Tongue (tissue), 2 donors: ENCODE data around the gene CC2D2A. TPM values are rescaled to one million over a fixed set of nuclear protein-coding genes. Genes with fewer than 3 reads are reported as not detected.
A peak's percentile ranks its signal among the peaks of the same experiment; 100 is the strongest.

Experiments used
- DNase-seq: peaks from one replicate; pipeline ENCODE4 v3.0.0-alpha.2; 2015
- total RNA-seq: library from RNA; depleted of rRNA; stranded (reverse); fragments of >200 nt; gene quantifications from one replicate; pipeline ENCODE4 v1.2.3, GENCODE V29; 2014

CC2D2A gene
- 32.3 TPM for total RNA-seq

- peak; percentile 65 for DNase-seq
Observed at GRCh38 chr4:15469402-15470127, at the start of gene CC2D2A. CC2D2A (plus strand) TSS chr4:15469882; CDS start chr4:15475933, 6,051 bp downstream.

DNA sequence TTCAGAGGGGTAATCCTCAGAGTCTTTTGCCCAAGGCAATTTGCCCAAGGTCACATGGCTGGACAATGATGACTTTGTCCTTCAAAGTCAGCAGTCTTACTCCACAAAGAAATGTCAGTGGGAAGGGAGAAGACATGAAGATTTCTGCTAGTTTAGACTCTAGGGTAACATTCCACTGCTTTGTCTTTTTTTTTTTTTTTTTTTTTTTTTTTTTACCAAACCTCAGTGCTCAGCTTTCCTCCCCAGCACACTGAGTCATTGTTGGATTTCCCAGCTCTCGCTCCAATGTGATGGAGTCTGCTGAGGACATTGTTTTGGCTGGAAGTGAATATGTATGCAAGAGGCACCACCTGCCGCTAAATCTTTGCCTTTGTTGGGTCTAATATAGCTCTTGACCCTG lies 49.0 kb upstream of the CC2D2A start:
- peak; percentile 45 for DNase-seq

DNA sequence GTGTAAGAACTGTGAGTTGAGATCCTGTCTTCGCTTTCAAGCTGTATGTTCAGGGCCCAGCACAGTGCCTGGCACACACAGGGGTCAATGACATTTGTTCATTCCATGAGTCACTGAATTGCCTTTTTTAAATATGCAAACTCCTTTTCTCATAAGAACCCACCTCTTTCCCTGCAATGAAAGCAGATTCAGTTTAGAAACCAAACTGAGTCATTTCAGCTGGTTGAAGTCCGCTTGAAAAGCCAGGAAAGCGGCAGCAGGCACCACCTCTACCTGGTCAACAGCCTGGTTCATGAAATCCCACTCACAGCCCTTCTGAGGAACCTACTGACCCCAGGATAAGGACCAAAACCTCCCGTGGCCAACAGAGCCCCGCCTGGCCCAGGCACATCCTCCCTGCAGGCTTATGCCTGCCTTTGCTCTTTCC lies 46.4 kb upstream of the CC2D2A start:
- no peak for DNase-seq

DNA sequence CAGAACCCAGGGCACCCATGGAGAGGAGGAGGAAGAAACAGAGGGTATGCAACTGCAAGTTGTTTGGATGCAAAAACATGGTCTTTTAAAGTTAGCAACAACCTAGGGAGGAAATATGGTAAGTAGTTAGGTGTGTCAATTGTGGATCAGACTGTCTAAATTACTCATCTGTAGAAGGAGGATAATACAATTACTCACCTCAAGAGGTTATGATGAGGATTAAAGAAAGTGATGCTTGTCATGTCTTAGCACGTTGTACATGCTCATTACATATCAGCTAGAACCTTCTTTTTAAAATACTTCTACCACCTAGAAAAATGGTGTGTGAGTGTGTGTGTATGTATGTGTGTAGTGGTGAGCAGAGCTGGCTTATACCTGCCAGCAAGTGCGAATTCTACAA lies 44.2 kb upstream of the CC2D2A start:
- no peak for DNase-seq

- DNase-seq: peak; percentile 20
Observed at GRCh38 chr4:15427161-15427560, 42.5 kb upstream of the CC2D2A start.

- peak; percentile 76 for DNase-seq
Observed at GRCh38 chr4:15427701-15428100, 42.0 kb upstream of the CC2D2A start, which contains the start of gene C1QTNF7. C1QTNF7 (plus strand) TSS chr4:15428033; CDS start chr4:15435744, 7,711 bp downstream.

- peak; percentile 61 for DNase-seq
Observed at GRCh38 chr4:15428611-15429010, 41.1 kb upstream of the CC2D2A start.

GRCh38 chr4:15434091-15434490 lies 35.6 kb upstream of the CC2D2A start:
- no peak for DNase-seq

GRCh38 chr4:15434676-15435075 lies 35.0 kb upstream of the CC2D2A start:
- no peak for DNase-seq

DNA sequence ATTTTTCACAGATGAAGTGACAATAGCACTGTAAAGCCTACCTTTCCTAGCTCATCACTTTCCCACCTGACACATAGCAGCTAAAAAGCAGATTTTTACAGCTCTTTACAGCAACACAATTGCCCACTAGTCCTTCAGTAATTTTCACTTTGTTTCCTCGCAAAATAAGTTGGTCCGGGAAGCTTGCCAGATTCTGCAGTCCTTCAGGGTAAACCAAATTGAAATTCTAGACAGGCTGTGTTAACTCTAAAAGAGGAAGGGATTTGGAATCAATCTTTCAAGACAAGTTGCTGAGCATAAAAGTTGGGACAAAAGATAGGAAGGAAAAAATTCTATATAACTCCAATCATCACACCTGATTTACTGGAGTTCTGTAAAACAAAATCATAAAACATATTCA lies 33.2 kb upstream of the CC2D2A start:
- peak; percentile 68 for DNase-seq

DNA sequence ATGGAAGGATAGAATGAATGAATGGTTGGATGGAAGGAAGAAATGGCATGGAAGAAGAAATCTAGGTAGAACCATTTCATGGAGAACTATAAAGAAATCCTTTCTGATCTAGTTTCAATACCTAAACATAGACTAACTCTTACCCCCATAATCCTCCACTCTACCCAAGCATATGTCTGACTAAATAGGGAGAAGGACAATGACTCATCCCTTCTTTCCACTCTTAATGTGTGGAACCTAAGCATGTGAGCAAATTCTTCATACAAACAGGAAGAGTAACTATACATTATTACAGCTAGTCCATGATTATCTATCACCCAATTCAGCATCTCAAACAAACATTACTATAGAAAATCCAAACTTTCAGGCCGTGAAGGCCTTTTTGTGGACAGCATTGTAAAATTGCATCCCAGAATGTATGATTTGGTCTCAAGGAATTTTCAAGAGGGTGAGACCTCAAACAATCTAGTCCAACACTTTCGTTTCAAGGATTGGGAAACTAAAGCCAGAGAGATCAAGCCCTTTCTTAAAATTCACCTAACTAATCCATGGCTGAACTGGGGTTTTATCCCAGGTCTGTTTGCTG lies 30.6 kb upstream of the CC2D2A start:
- DNase-seq: no peak

DNA sequence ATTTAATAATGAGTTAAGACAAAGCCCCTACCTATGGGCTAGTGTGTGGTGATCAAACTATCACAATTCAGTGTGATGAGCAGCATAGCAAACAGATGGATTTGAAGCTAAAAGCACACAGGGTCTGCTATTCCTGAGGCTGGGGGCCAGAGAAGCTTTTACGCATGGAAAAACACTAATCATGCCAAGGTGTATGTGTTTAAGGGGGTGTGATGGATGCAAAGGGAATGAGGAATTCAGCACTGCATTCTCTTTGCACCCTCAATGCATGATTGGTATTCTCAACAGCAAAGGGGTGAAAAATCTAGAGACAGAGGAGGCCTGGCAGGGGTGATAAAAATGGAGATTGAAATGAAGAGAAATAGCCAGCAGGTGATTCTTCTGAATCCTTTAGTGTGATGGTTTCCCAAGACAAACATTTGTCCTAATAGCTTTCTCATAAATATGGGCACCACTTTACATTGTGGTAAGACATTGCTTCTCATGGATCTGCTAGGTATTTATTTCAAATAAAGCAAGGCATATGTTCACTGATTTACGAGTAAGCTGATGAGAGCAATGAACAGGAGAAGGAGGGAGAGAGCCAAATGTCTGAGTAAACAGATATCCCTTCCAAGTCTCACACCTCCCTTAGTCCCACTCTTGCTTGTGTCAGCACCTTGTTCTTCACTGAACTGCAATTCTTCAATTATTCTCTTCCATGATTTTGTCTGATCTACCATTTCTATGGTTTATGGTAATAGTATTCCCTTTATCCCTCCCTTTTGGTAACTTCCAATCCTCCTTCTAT lies 26.1 kb upstream of the CC2D2A start:
- no peak for DNase-seq

GRCh38 chr4:15444276-15444675 lies 25.4 kb upstream of the CC2D2A start:
- no peak for DNase-seq

GRCh38 chr4:15444879-15445547 lies 24.7 kb upstream of the CC2D2A start:
- no peak for DNase-seq

DNA sequence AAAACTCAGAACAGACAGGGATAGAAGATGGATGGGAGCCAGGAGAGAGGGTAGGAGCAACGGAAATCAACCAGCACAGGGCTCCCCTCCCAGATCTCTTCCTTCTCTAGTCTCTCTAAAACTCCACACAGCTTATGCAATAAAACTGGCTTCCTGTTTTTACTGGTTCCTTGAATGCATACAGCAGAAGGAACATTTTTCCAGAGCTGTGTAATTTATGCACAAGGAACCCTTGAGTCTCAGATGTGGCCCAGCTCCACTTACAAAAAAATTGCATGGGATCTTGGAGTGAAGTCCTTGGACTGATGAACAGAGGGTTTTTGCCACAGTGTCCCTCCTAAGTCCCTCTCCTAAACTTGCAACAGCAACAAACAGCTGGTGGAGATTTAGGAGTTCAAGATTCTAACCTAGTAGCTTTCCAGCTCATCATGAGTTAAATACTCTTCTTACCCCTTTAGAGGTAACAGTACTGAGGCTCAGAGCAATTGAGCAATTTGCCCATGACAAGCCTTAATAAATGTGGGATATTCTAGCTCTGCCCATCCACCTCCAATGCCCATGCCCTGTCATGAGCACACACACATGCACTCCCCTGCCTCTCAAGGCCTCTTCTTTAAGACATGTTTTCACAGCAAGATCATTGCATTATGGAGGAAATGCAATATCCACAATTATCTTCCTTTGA lies 18.4 kb upstream of the CC2D2A start:
- no peak for DNase-seq

DNA sequence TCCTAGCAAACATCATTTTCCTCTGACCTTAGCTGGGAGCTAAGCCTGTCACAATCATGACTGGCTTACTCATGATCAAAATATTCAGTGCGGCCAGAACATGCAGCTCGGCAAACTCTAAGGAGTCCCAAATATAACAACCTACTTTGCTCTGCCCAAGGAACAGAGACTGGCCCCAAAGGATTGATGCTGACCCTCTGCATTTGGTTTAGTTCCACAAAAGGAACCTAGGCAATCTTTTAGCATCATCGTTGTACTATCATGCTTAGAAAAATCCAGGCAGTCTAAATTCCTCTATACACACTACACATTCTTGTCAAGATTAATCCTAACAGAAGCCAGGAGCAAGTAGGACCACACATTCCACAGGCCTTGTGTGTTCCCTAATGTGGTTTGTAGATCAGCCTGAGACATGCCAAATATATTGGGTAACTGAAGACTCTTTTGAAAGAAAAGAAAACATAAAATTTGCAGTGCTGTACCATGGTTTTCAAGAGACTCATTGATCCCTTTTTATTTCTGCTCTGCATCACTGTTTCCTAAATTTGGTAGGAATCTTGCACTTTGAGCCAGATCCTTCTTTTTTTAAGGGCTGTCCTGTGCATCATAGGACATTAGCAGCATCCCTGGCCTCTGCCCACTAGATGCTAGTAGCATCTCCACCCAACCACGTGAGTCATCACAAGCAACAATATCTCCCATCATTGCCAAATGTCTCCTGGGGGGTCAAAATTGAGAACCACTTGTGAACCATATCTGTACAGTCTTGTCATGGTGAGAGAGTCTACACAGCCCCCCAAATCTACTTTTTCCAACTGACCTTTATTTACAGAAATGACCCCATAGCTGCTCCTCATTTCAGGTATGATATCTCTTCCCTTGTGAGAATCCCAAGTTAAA lies 17.6 kb upstream of the CC2D2A start:
- DNase-seq: peak; percentile 21

DNA sequence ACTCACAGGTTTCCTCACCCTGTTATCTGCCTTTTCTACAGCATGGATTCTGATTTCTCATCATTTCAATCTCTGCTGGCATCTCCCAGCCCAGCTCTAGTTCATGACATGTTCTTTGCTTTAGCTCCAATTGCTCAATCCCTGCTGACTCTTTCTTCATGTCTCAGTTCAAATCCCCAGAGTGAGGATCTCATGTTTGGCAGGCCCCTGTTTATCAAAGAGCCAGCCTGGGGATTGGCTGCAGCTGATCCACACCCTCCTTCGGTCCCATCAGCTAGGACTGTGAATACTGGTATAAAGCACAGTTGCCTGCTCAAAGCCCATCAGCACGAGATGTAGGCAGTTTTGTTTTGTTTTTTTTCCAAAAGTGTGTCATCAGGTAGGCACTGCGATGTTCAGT lies 14.4 kb upstream of the CC2D2A start:
- DNase-seq: no peak

GRCh38 chr4:15457406-15458201 lies 12.1 kb upstream of the CC2D2A start:
- DNase-seq: peak; percentile 79

GRCh38 chr4:15458616-15459015 lies 11.1 kb upstream of the CC2D2A start:
- no peak for DNase-seq

GRCh38 chr4:15459706-15460105 lies 10.0 kb upstream of the CC2D2A start:
- no peak for DNase-seq
